Liver (tissue), 9 donors: Measurements from ENCODE around the gene SHOX. TPM values are rescaled to one million over a fixed set of nuclear protein-coding genes. Genes with fewer than 3 reads are reported as not detected.

ENCODE experiments used
- DNase-seq: peaks from one replicate; pipeline ENCODE4 v3.0.0-alpha.2; 2017; ENCODE audit warnings: low spot score
- H3K27ac ChIP-seq, 2 donors: one replicate each; pipeline ENCODE4 v1.7.0; 2013; ENCODE audit warnings: inconsistent platforms in 2 of 2, low read length in 2 of 2, control low read depth in 1 of 2, low read depth in 1 of 2, mild to moderate bottlenecking in 1 of 2
- H3K27me3 ChIP-seq, 4 donors: one replicate each; pipeline versions ENCODE4 v1.6.1 to v1.7.0; 2013; ENCODE audit warnings: low read length in 3 of 4, inconsistent platforms in 1 of 4, mild to moderate bottlenecking in 1 of 4, moderate library complexity in 1 of 4; ENCODE audit not compliant: control insufficient read depth in 4 of 4, insufficient read depth in 4 of 4
- H3K36me3 ChIP-seq, 4 donors: one replicate each; pipeline versions ENCODE4 v1.6.1 to v1.7.0; 2013; ENCODE audit warnings: low read length in 3 of 4, mild to moderate bottlenecking in 3 of 4, low read depth in 1 of 4, moderate library complexity in 1 of 4; ENCODE audit not compliant: control insufficient read depth in 4 of 4, insufficient read depth in 3 of 4
- H3K4me1 ChIP-seq, 4 donors: one replicate each; pipeline versions ENCODE4 v1.6.1 to v1.7.0; 2013; ENCODE audit warnings: low read length in 3 of 4, mild to moderate bottlenecking in 3 of 4, moderate library complexity in 1 of 4; ENCODE audit not compliant: control insufficient read depth in 4 of 4, insufficient read depth in 4 of 4
- H3K4me3 ChIP-seq, 3 donors: one replicate each; pipeline versions ENCODE4 v1.6.1 to v1.7.0; 2013; ENCODE audit warnings: low read length in 3 of 3, control low read depth in 1 of 3, low read depth in 1 of 3, mild to moderate bottlenecking in 1 of 3
- H3K9ac ChIP-seq, 2 donors: one replicate each; pipeline ENCODE4 v1.7.0; 2013; ENCODE audit warnings: low read length in 2 of 2, mild to moderate bottlenecking in 2 of 2, moderate library complexity in 2 of 2, control low read depth in 1 of 2, low read depth in 1 of 2
- H3K9me3 ChIP-seq, 4 donors: one replicate each; pipeline versions ENCODE4 v1.6.1 to v1.7.0; 2013; ENCODE audit warnings: low read length in 3 of 4; ENCODE audit not compliant: control insufficient read depth in 4 of 4
- EGR1 ChIP-seq, 2 donors: IDR thresholded peaks; 2 replicates each; pipeline ENCODE4 v1.6.1; 2016 to 2018; ENCODE audit warnings: antibody characterized with exemption in 2 of 2, low read depth in 2 of 2
- FOXA1 ChIP-seq: IDR thresholded peaks from 2 replicates; pipeline ENCODE4 v1.6.1; 2016; ENCODE audit warnings: antibody characterized with exemption
- FOXA2 ChIP-seq: IDR thresholded peaks from 2 replicates; pipeline ENCODE4 v1.6.1; 2016; ENCODE audit warnings: antibody characterized with exemption
- GABPA ChIP-seq, 2 donors: IDR thresholded peaks in 1 of 2; conservative IDR thresholded peaks in 1 of 2; 2 replicates each; pipeline ENCODE4 v1.6.1; 2016; ENCODE audit warnings: antibody characterized with exemption in 2 of 2, mild to moderate bottlenecking in 1 of 2, moderate library complexity in 1 of 2
- HNF4A ChIP-seq, 2 donors: conservative IDR thresholded peaks; 2 replicates each; pipeline ENCODE4 v1.6.1; 2016; ENCODE audit warnings: antibody characterized with exemption in 2 of 2, mild to moderate bottlenecking in 2 of 2
- HNF4G ChIP-seq: IDR thresholded peaks from 2 replicates; pipeline ENCODE4 v1.6.1; 2016; ENCODE audit warnings: antibody characterized with exemption
- JUND ChIP-seq, 2 donors: IDR thresholded peaks; 2 replicates each; pipeline ENCODE4 v1.6.1; 2016; ENCODE audit warnings: antibody characterized with exemption in 2 of 2
- NR2F2 ChIP-seq: IDR thresholded peaks from 2 replicates; pipeline ENCODE4 v1.6.1; 2016; ENCODE audit warnings: antibody characterized with exemption
- RAD21 ChIP-seq, 2 donors: IDR thresholded peaks; 2 replicates each; pipeline ENCODE4 v1.6.1; 2016; ENCODE audit warnings: antibody characterized with exemption in 2 of 2, mild to moderate bottlenecking in 2 of 2
- RXRA ChIP-seq, 2 donors: IDR thresholded peaks; 2 replicates each; pipeline ENCODE4 v1.6.1; 2017 to 2018; ENCODE audit warnings: antibody characterized with exemption in 2 of 2, mild to moderate bottlenecking in 1 of 2
- SP1 ChIP-seq: IDR thresholded peaks from 2 replicates; pipeline ENCODE4 v1.6.1; 2018; ENCODE audit warnings: antibody characterized with exemption, mild to moderate bottlenecking
- TAF1 ChIP-seq: conservative IDR thresholded peaks from 2 replicates; pipeline ENCODE4 v1.6.1; 2016; ENCODE audit warnings: antibody characterized with exemption, mild to moderate bottlenecking
- YY1 ChIP-seq: IDR thresholded peaks from 2 replicates; pipeline ENCODE4 v1.6.1; 2016; ENCODE audit warnings: antibody characterized with exemption, mild to moderate bottlenecking
- WGBS: extraction: QIAGEN DNeasy Blood & Tissue Kit; methylation state at CpG from one replicate; pipeline ENCODE4 v1.1.7; 2013; 5-methylcytosine and 5-hydroxymethylcytosine counted together
- polyA plus RNA-seq, 2 donors: library from polyadenylated mRNA; stranded (reverse) in 1 of 2; unstranded in 1 of 2; fragments of 200-250 nt in 1 of 2; fragments of >200 nt in 1 of 2; fragmentation: Nextera tagmentation in 1 of 2; extraction: Ambion mirVana in 1 of 2; gene quantifications; one replicate each; pipeline versions ENCODE4 v1.2.1 to v1.2.3, GENCODE V29; 2013 to 2015
- total RNA-seq, 2 donors: library from RNA; depleted of rRNA; stranded (reverse); fragments of >200 nt; gene quantifications; one replicate each; pipeline ENCODE4 v1.2.3, GENCODE V29; 2014
- TF ChIP-seq, protein P1 (sequence below): fragments of 150-350 bp; IDR thresholded peaks from 2 replicates; pipeline ENCODE4 v1.5.1; 2017; ENCODE audit warnings: improper control_type of control experiment, low read depth, low read length; ENCODE audit not compliant: missing input control
- TF ChIP-seq, protein P2 (sequence below): IDR thresholded peaks from 2 replicates; pipeline ENCODE4 v1.6.1; 2016; ENCODE audit warnings: antibody characterized with exemption
- TF ChIP-seq, protein P3 (sequence below): IDR thresholded peaks from 2 replicates; pipeline ENCODE4 v1.6.1; 2016; ENCODE audit warnings: antibody characterized with exemption, mild to moderate bottlenecking
- TF ChIP-seq, protein P4 (sequence below): IDR thresholded peaks from 2 replicates; pipeline ENCODE4 v1.6.1; 2016; ENCODE audit warnings: antibody characterized with exemption
- TF ChIP-seq, protein P5 (sequence below): IDR thresholded peaks from 2 replicates; pipeline ENCODE4 v1.6.1; 2016; ENCODE audit warnings: antibody characterized with exemption
- donor health status: healthy.
- donor health status: healthy.
- donor health status: healthy.
- donor health status: healthy.
- donor health status: healthy.

The SHOX gene
- total and polyA plus RNA-seq, 4 donors, result not detected

DNA sequence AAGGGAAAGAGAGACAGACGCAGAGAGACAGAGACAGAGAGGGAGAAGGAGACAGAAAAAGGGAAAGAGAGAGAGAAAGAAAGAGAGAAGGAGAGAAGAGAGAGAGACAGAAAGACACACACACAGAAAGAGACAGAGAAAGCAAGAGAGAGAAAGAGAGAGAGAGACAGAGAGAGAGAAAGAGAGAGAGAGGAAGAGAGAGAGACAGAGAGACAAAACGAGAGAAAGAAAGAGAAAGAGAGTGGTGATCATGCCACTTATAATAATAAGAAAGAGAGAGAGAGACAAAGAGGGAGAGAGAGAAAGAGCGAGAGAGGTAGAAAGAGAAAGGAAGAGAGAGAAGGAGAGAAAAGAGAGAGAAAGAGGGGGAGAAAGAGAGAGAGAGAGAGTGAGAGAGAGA is 51.4 kb downstream of the SHOX start:
- WGBS, result 79% methylated on average over 3 of the region's 3 CpGs
- no peak for TF ChIP-seq FOXA1
- H3K4me3 ChIP-seq, result no peak overlapping the region
- DNase-seq, result no peak
- no peaks in the 10 kb centered on the region for H3K9me3 ChIP-seq
- H3K27ac ChIP-seq, result no peak overlapping the region
- H3K9ac ChIP-seq, result no peak overlapping the region
- no peaks in the 10 kb centered on the region for H3K27me3 ChIP-seq
- no peaks in the 10 kb centered on the region for H3K36me3 ChIP-seq
- H3K4me1 ChIP-seq, result no peaks in the 10 kb centered on the region

DNA sequence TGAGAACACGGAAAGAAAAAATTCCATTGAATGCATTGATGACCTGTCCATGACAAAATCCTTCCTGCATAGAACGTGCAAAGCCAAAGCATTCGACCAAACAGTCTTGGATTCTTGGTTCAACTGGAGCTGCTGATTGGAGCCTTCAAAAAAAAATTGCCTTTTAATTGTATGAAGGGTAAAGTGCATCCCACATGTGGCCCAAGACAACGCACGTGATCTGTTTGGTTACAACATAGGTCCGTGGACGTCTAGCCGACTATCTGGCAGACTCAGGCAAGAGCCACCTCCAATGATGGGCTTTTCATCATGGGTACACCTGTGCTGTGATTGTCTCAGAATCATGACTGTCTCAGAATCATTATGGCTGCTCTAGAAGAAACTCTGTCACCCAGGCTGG is 52.3 kb downstream of the SHOX start:
- Histone ChIP-seq H3K9ac (no peak overlapping the region), H3K27ac (no peak overlapping the region), H3K27me3 (no peaks in the 10 kb centered on the region), H3K4me3 (no peak overlapping the region), H3K36me3 (no peaks in the 10 kb centered on the region), H3K9me3 (no peaks in the 10 kb centered on the region), H3K4me1 (no peaks in the 10 kb centered on the region)
- no peak for DNase-seq
- TF ChIP-seq JUND (IDR thresholded peaks at IDR 0.05) (no peak), HNF4A (conservative IDR thresholded peaks at IDR 0.05) (no peak), RXRA (IDR thresholded peaks at IDR 0.05) (no peak), SP1 (no peak), FOXA1 (no peak), HNF4G (no peak), TAF1 (no peak), YY1 (no peak), EGR1 (IDR thresholded peaks at IDR 0.05; ENCODE audit: low read depth in 2 of 2) (no peak), GABPA (IDR thresholded peaks at IDR 0.05 in 1 of 2, conservative IDR thresholded peaks at IDR 0.05 in 1 of 2) (no peak)
- TF ChIP-seq, protein P1, sequence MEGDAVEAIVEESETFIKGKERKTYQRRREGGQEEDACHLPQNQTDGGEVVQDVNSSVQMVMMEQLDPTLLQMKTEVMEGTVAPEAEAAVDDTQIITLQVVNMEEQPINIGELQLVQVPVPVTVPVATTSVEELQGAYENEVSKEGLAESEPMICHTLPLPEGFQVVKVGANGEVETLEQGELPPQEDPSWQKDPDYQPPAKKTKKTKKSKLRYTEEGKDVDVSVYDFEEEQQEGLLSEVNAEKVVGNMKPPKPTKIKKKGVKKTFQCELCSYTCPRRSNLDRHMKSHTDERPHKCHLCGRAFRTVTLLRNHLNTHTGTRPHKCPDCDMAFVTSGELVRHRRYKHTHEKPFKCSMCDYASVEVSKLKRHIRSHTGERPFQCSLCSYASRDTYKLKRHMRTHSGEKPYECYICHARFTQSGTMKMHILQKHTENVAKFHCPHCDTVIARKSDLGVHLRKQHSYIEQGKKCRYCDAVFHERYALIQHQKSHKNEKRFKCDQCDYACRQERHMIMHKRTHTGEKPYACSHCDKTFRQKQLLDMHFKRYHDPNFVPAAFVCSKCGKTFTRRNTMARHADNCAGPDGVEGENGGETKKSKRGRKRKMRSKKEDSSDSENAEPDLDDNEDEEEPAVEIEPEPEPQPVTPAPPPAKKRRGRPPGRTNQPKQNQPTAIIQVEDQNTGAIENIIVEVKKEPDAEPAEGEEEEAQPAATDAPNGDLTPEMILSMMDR, result no peak
- TF ChIP-seq, protein P2, sequence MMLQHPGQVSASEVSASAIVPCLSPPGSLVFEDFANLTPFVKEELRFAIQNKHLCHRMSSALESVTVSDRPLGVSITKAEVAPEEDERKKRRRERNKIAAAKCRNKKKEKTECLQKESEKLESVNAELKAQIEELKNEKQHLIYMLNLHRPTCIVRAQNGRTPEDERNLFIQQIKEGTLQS, result no peak
- 79% methylated on average over 8 of the region's 8 CpGs for WGBS

DNA sequence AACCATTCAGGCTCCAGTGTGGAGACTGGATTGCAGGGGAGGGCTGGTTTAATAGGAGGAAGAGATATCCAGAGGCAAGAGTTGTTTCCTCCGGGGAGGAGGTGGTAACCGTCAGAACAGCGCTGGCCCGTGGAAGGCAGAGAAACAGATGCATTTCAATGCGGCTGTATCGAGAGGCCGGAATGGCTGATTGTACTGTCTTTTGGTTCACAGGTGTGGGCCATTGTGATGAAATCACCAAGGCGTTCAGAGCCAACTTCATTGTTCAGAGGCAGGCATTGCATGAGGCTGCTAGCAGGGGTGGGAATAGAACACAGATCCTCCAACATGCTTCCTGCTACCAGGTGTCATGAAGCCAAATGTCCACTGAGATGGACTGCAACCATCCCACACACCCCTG is 53.0 kb downstream of the SHOX start:
- no peaks in the 10 kb centered on the region for H3K9me3 ChIP-seq
- H3K9ac ChIP-seq, result no peak overlapping the region
- H3K4me3 ChIP-seq, result no peak overlapping the region
- no peaks in the 10 kb centered on the region for H3K4me1 ChIP-seq
- no peak for DNase-seq
- no peak overlapping the region for H3K27ac ChIP-seq
- no peaks in the 10 kb centered on the region for H3K36me3 ChIP-seq
- WGBS, result 68% methylated on average over 8 of the region's 8 CpGs
- no peaks in the 10 kb centered on the region for H3K27me3 ChIP-seq
- no peak for TF ChIP-seq YY1
- TF ChIP-seq HNF4A (conservative IDR thresholded peaks at IDR 0.05), result no peak
- no peak for TF ChIP-seq FOXA2
- no peak for TF ChIP-seq RAD21 (IDR thresholded peaks at IDR 0.05)
- no peak for TF ChIP-seq SP1
- TF ChIP-seq, protein P1, result no peak
- TF ChIP-seq, protein P2, result no peak
- TF ChIP-seq TAF1, result no peak
- no peak for TF ChIP-seq HNF4G
- TF ChIP-seq, protein P3, sequence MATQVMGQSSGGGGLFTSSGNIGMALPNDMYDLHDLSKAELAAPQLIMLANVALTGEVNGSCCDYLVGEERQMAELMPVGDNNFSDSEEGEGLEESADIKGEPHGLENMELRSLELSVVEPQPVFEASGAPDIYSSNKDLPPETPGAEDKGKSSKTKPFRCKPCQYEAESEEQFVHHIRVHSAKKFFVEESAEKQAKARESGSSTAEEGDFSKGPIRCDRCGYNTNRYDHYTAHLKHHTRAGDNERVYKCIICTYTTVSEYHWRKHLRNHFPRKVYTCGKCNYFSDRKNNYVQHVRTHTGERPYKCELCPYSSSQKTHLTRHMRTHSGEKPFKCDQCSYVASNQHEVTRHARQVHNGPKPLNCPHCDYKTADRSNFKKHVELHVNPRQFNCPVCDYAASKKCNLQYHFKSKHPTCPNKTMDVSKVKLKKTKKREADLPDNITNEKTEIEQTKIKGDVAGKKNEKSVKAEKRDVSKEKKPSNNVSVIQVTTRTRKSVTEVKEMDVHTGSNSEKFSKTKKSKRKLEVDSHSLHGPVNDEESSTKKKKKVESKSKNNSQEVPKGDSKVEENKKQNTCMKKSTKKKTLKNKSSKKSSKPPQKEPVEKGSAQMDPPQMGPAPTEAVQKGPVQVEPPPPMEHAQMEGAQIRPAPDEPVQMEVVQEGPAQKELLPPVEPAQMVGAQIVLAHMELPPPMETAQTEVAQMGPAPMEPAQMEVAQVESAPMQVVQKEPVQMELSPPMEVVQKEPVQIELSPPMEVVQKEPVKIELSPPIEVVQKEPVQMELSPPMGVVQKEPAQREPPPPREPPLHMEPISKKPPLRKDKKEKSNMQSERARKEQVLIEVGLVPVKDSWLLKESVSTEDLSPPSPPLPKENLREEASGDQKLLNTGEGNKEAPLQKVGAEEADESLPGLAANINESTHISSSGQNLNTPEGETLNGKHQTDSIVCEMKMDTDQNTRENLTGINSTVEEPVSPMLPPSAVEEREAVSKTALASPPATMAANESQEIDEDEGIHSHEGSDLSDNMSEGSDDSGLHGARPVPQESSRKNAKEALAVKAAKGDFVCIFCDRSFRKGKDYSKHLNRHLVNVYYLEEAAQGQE, result no peak
- no peak for TF ChIP-seq NR2F2
- TF ChIP-seq, protein P4, sequence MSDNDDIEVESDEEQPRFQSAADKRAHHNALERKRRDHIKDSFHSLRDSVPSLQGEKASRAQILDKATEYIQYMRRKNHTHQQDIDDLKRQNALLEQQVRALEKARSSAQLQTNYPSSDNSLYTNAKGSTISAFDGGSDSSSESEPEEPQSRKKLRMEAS, result no peak
- TF ChIP-seq FOXA1, result no peak
- TF ChIP-seq, protein P5, sequence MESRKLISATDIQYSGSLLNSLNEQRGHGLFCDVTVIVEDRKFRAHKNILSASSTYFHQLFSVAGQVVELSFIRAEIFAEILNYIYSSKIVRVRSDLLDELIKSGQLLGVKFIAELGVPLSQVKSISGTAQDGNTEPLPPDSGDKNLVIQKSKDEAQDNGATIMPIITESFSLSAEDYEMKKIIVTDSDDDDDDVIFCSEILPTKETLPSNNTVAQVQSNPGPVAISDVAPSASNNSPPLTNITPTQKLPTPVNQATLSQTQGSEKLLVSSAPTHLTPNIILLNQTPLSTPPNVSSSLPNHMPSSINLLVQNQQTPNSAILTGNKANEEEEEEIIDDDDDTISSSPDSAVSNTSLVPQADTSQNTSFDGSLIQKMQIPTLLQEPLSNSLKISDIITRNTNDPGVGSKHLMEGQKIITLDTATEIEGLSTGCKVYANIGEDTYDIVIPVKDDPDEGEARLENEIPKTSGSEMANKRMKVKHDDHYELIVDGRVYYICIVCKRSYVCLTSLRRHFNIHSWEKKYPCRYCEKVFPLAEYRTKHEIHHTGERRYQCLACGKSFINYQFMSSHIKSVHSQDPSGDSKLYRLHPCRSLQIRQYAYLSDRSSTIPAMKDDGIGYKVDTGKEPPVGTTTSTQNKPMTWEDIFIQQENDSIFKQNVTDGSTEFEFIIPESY, result no peak
- no peak for TF ChIP-seq JUND (IDR thresholded peaks at IDR 0.05)
- no peak for TF ChIP-seq RXRA (IDR thresholded peaks at IDR 0.05)
